Sigmoid colon (tissue), 4 donors: ENCODE results near the gene LACTBL1.

Experiments used
- POLR2A ChIP-seq, 2 donors: fragments of 450-650 bp; IDR thresholded peaks; one replicate each; pipeline ENCODE4 v1.6.1; 2016; ENCODE audit warnings: antibody characterized with exemption in 2 of 2, mild to moderate bottlenecking in 2 of 2, moderate library complexity in 2 of 2
- POLR2AphosphoS5 ChIP-seq, 4 donors: sonication (generic); formaldehyde crosslinking; IDR thresholded peaks; one replicate each; pipeline ENCODE4 v1.6.1; 2017; ENCODE audit warnings: antibody characterized with exemption in 4 of 4
- TF ChIP-seq, protein P1 (sequence below), 4 experiments: fragments of 450-650 bp in 3 of 4; fragments of 200-600 bp in 1 of 4; IDR thresholded peaks; one replicate each; pipeline ENCODE4 v1.5.1; 2016 to 2019; ENCODE audit warnings: antibody characterized with exemption in 4 of 4, mild to moderate bottlenecking in 3 of 4, moderate library complexity in 2 of 4

- TF ChIP-seq, protein P1, sequence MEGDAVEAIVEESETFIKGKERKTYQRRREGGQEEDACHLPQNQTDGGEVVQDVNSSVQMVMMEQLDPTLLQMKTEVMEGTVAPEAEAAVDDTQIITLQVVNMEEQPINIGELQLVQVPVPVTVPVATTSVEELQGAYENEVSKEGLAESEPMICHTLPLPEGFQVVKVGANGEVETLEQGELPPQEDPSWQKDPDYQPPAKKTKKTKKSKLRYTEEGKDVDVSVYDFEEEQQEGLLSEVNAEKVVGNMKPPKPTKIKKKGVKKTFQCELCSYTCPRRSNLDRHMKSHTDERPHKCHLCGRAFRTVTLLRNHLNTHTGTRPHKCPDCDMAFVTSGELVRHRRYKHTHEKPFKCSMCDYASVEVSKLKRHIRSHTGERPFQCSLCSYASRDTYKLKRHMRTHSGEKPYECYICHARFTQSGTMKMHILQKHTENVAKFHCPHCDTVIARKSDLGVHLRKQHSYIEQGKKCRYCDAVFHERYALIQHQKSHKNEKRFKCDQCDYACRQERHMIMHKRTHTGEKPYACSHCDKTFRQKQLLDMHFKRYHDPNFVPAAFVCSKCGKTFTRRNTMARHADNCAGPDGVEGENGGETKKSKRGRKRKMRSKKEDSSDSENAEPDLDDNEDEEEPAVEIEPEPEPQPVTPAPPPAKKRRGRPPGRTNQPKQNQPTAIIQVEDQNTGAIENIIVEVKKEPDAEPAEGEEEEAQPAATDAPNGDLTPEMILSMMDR (IDR thresholded peaks at IDR 0.05): no peak
- no peak for TF ChIP-seq POLR2A (IDR thresholded peaks at IDR 0.05)
- TF ChIP-seq POLR2AphosphoS5 (IDR thresholded peaks at IDR 0.05): no peak
Observed at GRCh38 chr1:22932803-22933470, 39.7 kb downstream of the LACTBL1 start.
